Measurements from ENCODE around the gene MBD3L5. TPM values are rescaled to one million over a fixed set of nuclear protein-coding genes. Genes with fewer than 3 reads are reported as not detected.

Gene MBD3L5
- total RNA-seq, 1 donor from 2014 or later = not detected

- Histone ChIP-seq H4K20me1 (ENCODE audit: low read depth) (no peaks in the 10 kb centered on the region), H3K79me2 (ENCODE audit: low read depth) (no peaks in the 10 kb centered on the region), H2AFZ (replicated peaks) (no peak overlapping the region), H3K36me3 (peaks cover 60% of the 10 kb centered on the region), H3K4me2 (no peak overlapping the region), H3K4me3 (no peak overlapping the region), H3K4me1 (no peaks in the 10 kb centered on the region), H3K27ac (no peak overlapping the region), H3K9me3 (ENCODE audit: low read depth) (peaks cover 29% of the 10 kb centered on the region), H3K27me3 (no peaks in the 10 kb centered on the region), H3K9ac (no peak overlapping the region), H3F3A (ENCODE audit: low read depth) (peaks cover 12% of the 10 kb centered on the region)
- Mint-ChIP-seq H3K4me3 (no peak overlapping the region), H3K27me3 (ENCODE audit: insufficient read depth, low read depth) (no peaks in the 10 kb centered on the region), H3K36me3 (peaks cover 81% of the 10 kb centered on the region), H3K27ac (no peak overlapping the region), H3K9me3 (peaks cover 64% of the 10 kb centered on the region), H3K4me1 (no peaks in the 10 kb centered on the region)
- DNase-seq (ENCODE audit: low spot score) = no peak
- TF ChIP-seq EZH2phosphoT487 (IDR thresholded peaks at IDR 0.05) (no peak), EZH2 (IDR thresholded peaks at IDR 0.05) (no peak), CTCF (IDR thresholded peaks at IDR 0.05) (no peak)
Observed at GRCh38 chr19:7078008-7078407, 47.6 kb downstream of the MBD3L5 start.

Other genes with a start within 250 kb of the MBD3L5 start
- gene ADGRE1, start 143.0 kb upstream of the MBD3L5 start, total RNA-seq (ENCODE audit: low replicate concordance) = not detected in 2 replicates
- not detected in 2 replicates for gene MBD3L2B, start 9.1 kb upstream of the MBD3L5 start, total RNA-seq (ENCODE audit: low replicate concordance)
- gene MBD3L4, start 9.6 kb downstream of the MBD3L5 start, total RNA-seq (ENCODE audit: low replicate concordance) = not detected in 2 replicates
- not detected in 2 replicates for gene MBD3L2, start 18.7 kb downstream of the MBD3L5 start, total RNA-seq (ENCODE audit: low replicate concordance)
- not detected in 2 replicates for gene MBD3L3, start 28.1 kb downstream of the MBD3L5 start, total RNA-seq (ENCODE audit: low replicate concordance)
- 11.2 and 12.9 TPM in 2 replicates for gene ZNF557, start 39.1 kb downstream of the MBD3L5 start, total RNA-seq (ENCODE audit: low replicate concordance)